ENCODE measurements around the gene NOX5. TPM values are rescaled to one million over a fixed set of nuclear protein-coding genes. Genes with fewer than 3 reads are reported as not detected.

Gene NOX5
- total and polyA plus RNA-seq, 2 experiments from 2014 or later, result 0.11 TPM; not detected in 1

DNA sequence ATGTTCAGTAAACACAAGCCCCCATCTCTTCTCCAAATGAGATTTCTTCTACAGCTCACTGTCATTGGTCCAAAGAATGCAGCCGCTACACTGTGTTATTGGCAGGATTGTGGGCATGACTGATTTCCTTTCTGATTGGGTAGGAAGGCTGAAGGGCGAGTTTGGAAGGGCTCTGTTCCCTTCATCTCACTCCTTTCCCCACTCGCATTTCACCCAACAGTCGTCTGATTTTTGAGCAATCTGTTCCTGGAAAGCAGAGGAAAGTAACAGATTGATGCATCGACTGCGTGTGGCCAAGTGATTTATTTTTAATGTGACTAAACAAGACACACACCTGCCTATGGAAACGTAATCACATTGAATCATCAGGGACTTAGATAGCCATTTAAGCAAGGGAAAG, 55.5 kb downstream of the NOX5 start:
- in situ Hi-C loops (cut with MboI), result loop anchor here (25.0 kb wide), 1 partner anchor 317 kb away; no protein-coding TSS in a partner anchor
- no peak overlapping the region for H3K9ac ChIP-seq
- H3K9me2 ChIP-seq (ENCODE audit: insufficient read depth), result no peaks in the 10 kb centered on the region
- H3K9me3 ChIP-seq (ENCODE audit: low read depth), result no peaks in the 10 kb centered on the region
- H3K27me3 ChIP-seq (replicated peaks; ENCODE audit: insufficient read depth), result 0 out of 2 replicates have a peak, but pooled peaks cover 6% of the 10 kb centered on the region
- no peaks in the 10 kb centered on the region for H4K20me1 ChIP-seq (ENCODE audit: insufficient read depth)
- H3K4me3 ChIP-seq, result no peak overlapping the region
- no peak for DNase-seq
- WGBS, 2 experiments (ENCODE audit: low coverage in 1 of 2, low lambda C conversion rate in 2 of 2, missing lambda C conversion rate in 2 of 2), result 42 to 44% methylated on average over 7 of the region's 7 CpGs
- TF ChIP-seq EZH2 (IDR thresholded peaks at IDR 0.05; ENCODE audit: insufficient read depth, poor library complexity, severe bottlenecking) (no peak), EZH2phosphoT487 (IDR thresholded peaks at IDR 0.05; ENCODE audit: insufficient read depth, low read depth) (no peak)
- no peaks in the 10 kb centered on the region for H3K79me2 ChIP-seq (ENCODE audit: insufficient read depth)
- no peaks in the 10 kb centered on the region for H3K4me1 ChIP-seq (ENCODE audit: insufficient read depth)
- H3K4me2 ChIP-seq (ENCODE audit: unreplicated experiment), result no peak overlapping the region
- no peak overlapping the region for H2AFZ ChIP-seq
- H3K36me3 ChIP-seq (ENCODE audit: low read depth), result no peaks in the 10 kb centered on the region
- no peaks in the 10 kb centered on the region for H3F3A ChIP-seq (ENCODE audit: insufficient read depth)
- H3K27ac ChIP-seq, result no peak overlapping the region

DNA sequence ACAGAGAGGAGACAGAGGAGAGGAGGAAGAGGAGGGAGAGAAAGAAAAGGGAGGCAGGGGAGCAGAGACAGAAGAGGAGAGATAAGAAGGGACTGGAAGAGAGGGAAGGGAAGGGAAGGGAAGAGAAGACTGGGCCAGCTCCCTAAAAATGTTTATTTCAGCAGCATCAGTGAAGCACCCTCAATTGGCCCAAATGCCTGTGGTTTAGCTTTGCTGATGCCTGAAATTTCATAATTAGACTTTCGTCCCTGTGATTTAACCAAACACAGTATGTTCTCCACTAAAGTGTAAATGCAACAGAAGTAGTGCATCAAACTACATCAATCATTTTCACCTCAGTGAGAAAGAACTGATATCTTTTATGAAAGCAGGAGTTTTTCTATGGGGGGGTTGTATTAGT, 55.9 kb downstream of the NOX5 start:
- no peaks in the 10 kb centered on the region for H3F3A ChIP-seq (ENCODE audit: insufficient read depth)
- H3K4me2 ChIP-seq (ENCODE audit: unreplicated experiment), result no peak overlapping the region
- no peak overlapping the region for H3K27ac ChIP-seq
- H3K9me2 ChIP-seq (ENCODE audit: insufficient read depth), result no peaks in the 10 kb centered on the region
- H3K79me2 ChIP-seq (ENCODE audit: insufficient read depth), result no peaks in the 10 kb centered on the region
- no peak for DNase-seq
- no peaks in the 10 kb centered on the region for H3K4me1 ChIP-seq (ENCODE audit: insufficient read depth)
- no peaks in the 10 kb centered on the region for H4K20me1 ChIP-seq (ENCODE audit: insufficient read depth)
- no peaks in the 10 kb centered on the region for H3K36me3 ChIP-seq (ENCODE audit: low read depth)
- 54 to 64% methylated on average over 1 of the region's 1 CpG for WGBS, 2 experiments (ENCODE audit: low coverage in 1 of 2, low lambda C conversion rate in 2 of 2, missing lambda C conversion rate in 2 of 2)
- no peak overlapping the region for H3K4me3 ChIP-seq
- TF ChIP-seq EZH2 (IDR thresholded peaks at IDR 0.05; ENCODE audit: insufficient read depth, poor library complexity, severe bottlenecking) (no peak), EZH2phosphoT487 (IDR thresholded peaks at IDR 0.05; ENCODE audit: insufficient read depth, low read depth) (no peak)
- H3K9ac ChIP-seq, result no peak overlapping the region
- in situ Hi-C loops (cut with MboI), result loop anchor here (25.0 kb wide), 1 partner anchor 317 kb away; no protein-coding TSS in a partner anchor
- H3K9me3 ChIP-seq (ENCODE audit: low read depth), result no peaks in the 10 kb centered on the region
- H2AFZ ChIP-seq, result no peak overlapping the region
- H3K27me3 ChIP-seq (replicated peaks; ENCODE audit: insufficient read depth), result 0 out of 2 replicates have a peak, but pooled peaks cover 6% of the 10 kb centered on the region

DNA sequence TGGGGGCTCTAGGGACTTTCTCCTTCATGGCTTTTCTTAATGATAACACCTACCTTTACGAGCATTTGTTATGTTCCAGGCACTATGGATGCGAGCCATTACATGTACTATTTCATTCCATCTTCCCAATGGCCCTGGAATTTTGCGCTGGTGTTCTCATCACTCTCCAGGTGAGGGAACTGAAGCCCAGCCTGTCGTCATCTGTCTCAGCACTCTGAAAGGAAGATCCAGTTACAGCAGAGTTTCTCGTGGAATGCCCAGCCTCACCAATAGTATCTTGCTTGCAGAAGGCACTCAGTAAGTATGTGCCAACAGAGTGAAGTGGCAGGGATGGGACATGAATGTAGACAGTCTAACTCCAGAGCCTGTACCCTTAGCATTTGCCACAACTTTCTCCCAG, 56.8 kb downstream of the NOX5 start:
- Histone ChIP-seq H3K9ac (no peak overlapping the region), H3K27ac (no peak overlapping the region), H3F3A (ENCODE audit: insufficient read depth) (no peaks in the 10 kb centered on the region), H3K9me3 (ENCODE audit: low read depth) (no peaks in the 10 kb centered on the region), H2AFZ (no peak overlapping the region), H3K36me3 (ENCODE audit: low read depth) (no peaks in the 10 kb centered on the region), H3K4me2 (ENCODE audit: unreplicated experiment) (no peak overlapping the region), H3K4me1 (ENCODE audit: insufficient read depth) (no peaks in the 10 kb centered on the region), H3K79me2 (ENCODE audit: insufficient read depth) (no peaks in the 10 kb centered on the region), H3K4me3 (no peak overlapping the region), H3K27me3 (replicated peaks; ENCODE audit: insufficient read depth) (0 out of 2 replicates have a peak, but pooled peaks cover 6% of the 10 kb centered on the region), H3K9me2 (ENCODE audit: insufficient read depth) (no peaks in the 10 kb centered on the region), H4K20me1 (ENCODE audit: insufficient read depth) (no peaks in the 10 kb centered on the region)
- 72 to 84% methylated on average over 5 of the region's 5 CpGs for WGBS, 2 experiments (ENCODE audit: low coverage in 1 of 2, low lambda C conversion rate in 2 of 2, missing lambda C conversion rate in 2 of 2)
- no peak for DNase-seq
- in situ Hi-C loops (cut with MboI), result loop anchor here (25.0 kb wide), 1 partner anchor 316 kb away; no protein-coding TSS in a partner anchor
- no peak for TF ChIP-seq EZH2 (IDR thresholded peaks at IDR 0.05; ENCODE audit: insufficient read depth, poor library complexity, severe bottlenecking)
- TF ChIP-seq EZH2phosphoT487 (IDR thresholded peaks at IDR 0.05; ENCODE audit: insufficient read depth, low read depth), result no peak

DNA sequence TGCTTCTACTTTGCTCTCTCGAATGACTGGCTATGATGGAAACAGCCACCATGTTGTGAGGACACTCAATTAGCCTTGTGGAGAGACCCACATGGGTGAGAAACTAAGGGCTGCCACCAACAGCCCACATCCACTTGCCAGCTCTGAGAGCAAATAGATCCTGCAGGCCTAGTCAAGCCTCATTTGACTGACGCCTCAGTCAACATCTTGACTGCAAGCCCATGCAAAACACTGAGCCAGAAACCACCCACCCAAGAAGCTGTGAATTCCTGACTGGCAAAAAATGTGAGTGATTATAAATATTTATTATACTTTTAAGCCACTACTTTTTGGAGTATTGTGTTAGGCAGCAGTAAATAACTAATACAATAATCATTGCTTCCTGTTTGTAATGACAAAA, 58.4 kb downstream of the NOX5 start:
- H3K79me2 ChIP-seq (ENCODE audit: insufficient read depth), result no peaks in the 10 kb centered on the region
- DNase-seq, result no peak
- H2AFZ ChIP-seq, result no peak overlapping the region
- TF ChIP-seq EZH2phosphoT487 (IDR thresholded peaks at IDR 0.05; ENCODE audit: insufficient read depth, low read depth) (no peak), EZH2 (IDR thresholded peaks at IDR 0.05; ENCODE audit: insufficient read depth, poor library complexity, severe bottlenecking) (no peak)
- no peaks in the 10 kb centered on the region for H3K36me3 ChIP-seq (ENCODE audit: low read depth)
- 97 to 98% methylated on average over 2 of the region's 2 CpGs for WGBS, 2 experiments (ENCODE audit: low coverage in 1 of 2, low lambda C conversion rate in 2 of 2, missing lambda C conversion rate in 2 of 2)
- H3K4me2 ChIP-seq (ENCODE audit: unreplicated experiment), result no peak overlapping the region
- H3K4me1 ChIP-seq (ENCODE audit: insufficient read depth), result no peaks in the 10 kb centered on the region
- H3K9me2 ChIP-seq (ENCODE audit: insufficient read depth), result no peaks in the 10 kb centered on the region
- no peaks in the 10 kb centered on the region for H3K9me3 ChIP-seq (ENCODE audit: low read depth)
- H3K27me3 ChIP-seq (replicated peaks; ENCODE audit: insufficient read depth), result 0 out of 2 replicates have a peak, but pooled peaks cover 6% of the 10 kb centered on the region
- H4K20me1 ChIP-seq (ENCODE audit: insufficient read depth), result no peaks in the 10 kb centered on the region
- no peak overlapping the region for H3K9ac ChIP-seq
- in situ Hi-C loops (cut with MboI), result loop anchor here (25.0 kb wide), 1 partner anchor 314 kb away; no protein-coding TSS in a partner anchor
- no peak overlapping the region for H3K27ac ChIP-seq
- no peak overlapping the region for H3K4me3 ChIP-seq
- H3F3A ChIP-seq (ENCODE audit: insufficient read depth), result no peaks in the 10 kb centered on the region

Data from GM23248 (cell line).